HepG2 (cell line): ENCODE data around the gene MIDN. TPM values are rescaled to one million over a fixed set of nuclear protein-coding genes. Genes with fewer than 3 reads are reported as not detected.

Experiments used
- ARID4A ChIP-seq: sonication (generic); formaldehyde crosslinking; IDR thresholded peaks from 2 replicates; pipeline ENCODE4 v1.5.0; 2020; ENCODE audit warnings: mild to moderate bottlenecking, missing genetic modification reagents, borderline replicate concordance
- BHLHE40 ChIP-seq: IDR thresholded peaks from 2 replicates; pipeline ENCODE4 v1.6.1; 2011; ENCODE audit warnings: low read length, improper control_type of control experiment
- CHD4 ChIP-seq: fragments of 200-600 bp; sonication (generic); IDR thresholded peaks from 2 replicates; pipeline ENCODE4 v1.7.0; 2017; ENCODE audit warnings: mild to moderate bottlenecking, low read length, borderline replicate concordance
- PPARG ChIP-seq: conservative IDR thresholded peaks from 2 replicates; pipeline ENCODE4 v1.6.1; 2016; ENCODE audit warnings: missing biosample characterization, missing genetic modification reagents
- RARG ChIP-seq: sonication (generic); formaldehyde crosslinking; IDR thresholded peaks from 2 replicates; pipeline ENCODE4 v1.4.0; 2020; ENCODE audit warnings: low read depth, mild to moderate bottlenecking, missing genetic modification reagents
- RNF2 ChIP-seq: fragments of 450-650 bp; conservative IDR thresholded peaks from 2 replicates; pipeline ENCODE4 v1.6.1; 2016; ENCODE audit warnings: low read depth
- SRF ChIP-seq: IDR thresholded peaks from 2 replicates; pipeline ENCODE4 v1.6.1; 2011; ENCODE audit warnings: mild to moderate bottlenecking, low read depth, low read length, moderate library complexity
- TMF1 ChIP-seq: sonication (generic); formaldehyde crosslinking; IDR thresholded peaks from 2 replicates; pipeline ENCODE4 v1.8.1; 2022; ENCODE audit warnings: low read depth, missing genetic modification reagents
- ZBTB42 ChIP-seq: sonication (generic); formaldehyde crosslinking; IDR thresholded peaks from 2 replicates; pipeline ENCODE4 v1.5.0; 2020; ENCODE audit warnings: mild to moderate bottlenecking, missing genetic modification reagents
- ZNF232 ChIP-seq: sonication (generic); formaldehyde crosslinking; IDR thresholded peaks from 2 replicates; pipeline ENCODE4 v1.4.0; 2020; ENCODE audit warnings: missing genetic modification reagents, borderline replicate concordance
- ZNF577 ChIP-seq: sonication (generic); formaldehyde crosslinking; IDR thresholded peaks from 2 replicates; pipeline ENCODE4 v1.4.0; 2020; ENCODE audit warnings: mild to moderate bottlenecking, low read depth, missing genetic modification reagents, borderline replicate concordance
- polyA plus RNA-seq, 8 experiments: library from polyadenylated mRNA; depleted of rRNA in 3 of 8; stranded (reverse) in 7 of 8; unstranded in 1 of 8; fragments of >200 nt; fragmentation: Illumina TruSeq in 4 of 8; extraction: Trizol in 4 of 8; gene quantifications; 2 replicates each; pipeline versions ENCODE4 v1.2.1 to v1.2.3, GENCODE V29; 2011 to 2016; ENCODE audit warnings: low read depth in 4 of 8, missing spikeins in 1 of 8, mixed read lengths in 1 of 8; ENCODE audit not compliant: insufficient read depth in 1 of 8
- total RNA-seq, 5 experiments: library from RNA; depleted of rRNA; stranded (reverse); fragments of >200 nt; fragmentation: Illumina TruSeq; extraction: Trizol; gene quantifications; 2 replicates each; pipeline ENCODE4 v1.2.3, GENCODE V29; 2016; ENCODE audit warnings: low read depth in 1 of 5
- TF ChIP-seq, protein P1 (sequence below): sonication (generic); formaldehyde crosslinking; IDR thresholded peaks from 2 replicates; pipeline ENCODE4 v1.4.0; 2020; ENCODE audit warnings: low read depth, missing genetic modification reagents
- TF ChIP-seq, protein P2 (sequence below): sonication (generic); formaldehyde crosslinking; IDR thresholded peaks from 2 replicates; pipeline ENCODE4 v1.9.0; 2021; ENCODE audit warnings: mild to moderate bottlenecking, missing genetic modification reagents
- TF ChIP-seq, protein P3 (sequence below): sonication (generic); formaldehyde crosslinking; IDR thresholded peaks from 2 replicates; pipeline ENCODE4 v1.4.0; 2020; ENCODE audit warnings: missing genetic modification reagents

Gene MIDN
- total and polyA plus RNA-seq, 2 of the 13 experiments (the other 11 are each of a cell fraction or from before 2014, with no cell fraction given), result 8.4 to 18.0 TPM

GRCh38 chr19:1248786-1249297 is 459 bp downstream of the MIDN start (continued):
- TF ChIP-seq, protein P1, sequence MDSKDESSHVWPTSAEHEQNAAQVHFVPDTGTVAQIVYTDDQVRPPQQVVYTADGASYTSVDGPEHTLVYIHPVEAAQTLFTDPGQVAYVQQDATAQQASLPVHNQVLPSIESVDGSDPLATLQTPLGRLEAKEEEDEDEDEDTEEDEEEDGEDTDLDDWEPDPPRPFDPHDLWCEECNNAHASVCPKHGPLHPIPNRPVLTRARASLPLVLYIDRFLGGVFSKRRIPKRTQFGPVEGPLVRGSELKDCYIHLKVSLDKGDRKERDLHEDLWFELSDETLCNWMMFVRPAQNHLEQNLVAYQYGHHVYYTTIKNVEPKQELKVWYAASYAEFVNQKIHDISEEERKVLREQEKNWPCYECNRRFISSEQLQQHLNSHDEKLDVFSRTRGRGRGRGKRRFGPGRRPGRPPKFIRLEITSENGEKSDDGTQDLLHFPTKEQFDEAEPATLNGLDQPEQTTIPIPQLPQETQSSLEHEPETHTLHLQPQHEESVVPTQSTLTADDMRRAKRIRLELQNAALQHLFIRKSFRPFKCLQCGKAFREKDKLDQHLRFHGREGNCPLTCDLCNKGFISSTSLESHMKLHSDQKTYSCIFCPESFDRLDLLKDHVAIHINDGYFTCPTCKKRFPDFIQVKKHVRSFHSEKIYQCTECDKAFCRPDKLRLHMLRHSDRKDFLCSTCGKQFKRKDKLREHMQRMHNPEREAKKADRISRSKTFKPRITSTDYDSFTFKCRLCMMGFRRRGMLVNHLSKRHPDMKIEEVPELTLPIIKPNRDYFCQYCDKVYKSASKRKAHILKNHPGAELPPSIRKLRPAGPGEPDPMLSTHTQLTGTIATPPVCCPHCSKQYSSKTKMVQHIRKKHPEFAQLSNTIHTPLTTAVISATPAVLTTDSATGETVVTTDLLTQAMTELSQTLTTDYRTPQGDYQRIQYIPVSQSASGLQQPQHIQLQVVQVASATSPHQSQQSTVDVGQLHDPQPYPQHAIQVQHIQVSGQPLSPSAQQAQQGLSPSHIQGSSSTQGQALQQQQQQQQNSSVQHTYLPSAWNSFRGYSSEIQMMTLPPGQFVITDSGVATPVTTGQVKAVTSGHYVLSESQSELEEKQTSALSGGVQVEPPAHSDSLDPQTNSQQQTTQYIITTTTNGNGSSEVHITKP, result no peak
- TF ChIP-seq RARG (CRISPR knock-in tag) (no peak), SRF (no peak), TMF1 (CRISPR knock-in tag) (no peak), ZNF577 (CRISPR knock-in tag) (no peak), RNF2 (no peak), ZNF232 (CRISPR knock-in tag) (no peak), CHD4 (no peak), ZBTB42 (CRISPR knock-in tag) (no peak), PPARG (0 out of 2 replicates have a peak, but pooled peaks have one; percentile 3), ARID4A (CRISPR knock-in tag) (peak; percentile 78; the same call in 1 of the 2 replicates), BHLHE40 (no peak)
- TF ChIP-seq, protein P2, sequence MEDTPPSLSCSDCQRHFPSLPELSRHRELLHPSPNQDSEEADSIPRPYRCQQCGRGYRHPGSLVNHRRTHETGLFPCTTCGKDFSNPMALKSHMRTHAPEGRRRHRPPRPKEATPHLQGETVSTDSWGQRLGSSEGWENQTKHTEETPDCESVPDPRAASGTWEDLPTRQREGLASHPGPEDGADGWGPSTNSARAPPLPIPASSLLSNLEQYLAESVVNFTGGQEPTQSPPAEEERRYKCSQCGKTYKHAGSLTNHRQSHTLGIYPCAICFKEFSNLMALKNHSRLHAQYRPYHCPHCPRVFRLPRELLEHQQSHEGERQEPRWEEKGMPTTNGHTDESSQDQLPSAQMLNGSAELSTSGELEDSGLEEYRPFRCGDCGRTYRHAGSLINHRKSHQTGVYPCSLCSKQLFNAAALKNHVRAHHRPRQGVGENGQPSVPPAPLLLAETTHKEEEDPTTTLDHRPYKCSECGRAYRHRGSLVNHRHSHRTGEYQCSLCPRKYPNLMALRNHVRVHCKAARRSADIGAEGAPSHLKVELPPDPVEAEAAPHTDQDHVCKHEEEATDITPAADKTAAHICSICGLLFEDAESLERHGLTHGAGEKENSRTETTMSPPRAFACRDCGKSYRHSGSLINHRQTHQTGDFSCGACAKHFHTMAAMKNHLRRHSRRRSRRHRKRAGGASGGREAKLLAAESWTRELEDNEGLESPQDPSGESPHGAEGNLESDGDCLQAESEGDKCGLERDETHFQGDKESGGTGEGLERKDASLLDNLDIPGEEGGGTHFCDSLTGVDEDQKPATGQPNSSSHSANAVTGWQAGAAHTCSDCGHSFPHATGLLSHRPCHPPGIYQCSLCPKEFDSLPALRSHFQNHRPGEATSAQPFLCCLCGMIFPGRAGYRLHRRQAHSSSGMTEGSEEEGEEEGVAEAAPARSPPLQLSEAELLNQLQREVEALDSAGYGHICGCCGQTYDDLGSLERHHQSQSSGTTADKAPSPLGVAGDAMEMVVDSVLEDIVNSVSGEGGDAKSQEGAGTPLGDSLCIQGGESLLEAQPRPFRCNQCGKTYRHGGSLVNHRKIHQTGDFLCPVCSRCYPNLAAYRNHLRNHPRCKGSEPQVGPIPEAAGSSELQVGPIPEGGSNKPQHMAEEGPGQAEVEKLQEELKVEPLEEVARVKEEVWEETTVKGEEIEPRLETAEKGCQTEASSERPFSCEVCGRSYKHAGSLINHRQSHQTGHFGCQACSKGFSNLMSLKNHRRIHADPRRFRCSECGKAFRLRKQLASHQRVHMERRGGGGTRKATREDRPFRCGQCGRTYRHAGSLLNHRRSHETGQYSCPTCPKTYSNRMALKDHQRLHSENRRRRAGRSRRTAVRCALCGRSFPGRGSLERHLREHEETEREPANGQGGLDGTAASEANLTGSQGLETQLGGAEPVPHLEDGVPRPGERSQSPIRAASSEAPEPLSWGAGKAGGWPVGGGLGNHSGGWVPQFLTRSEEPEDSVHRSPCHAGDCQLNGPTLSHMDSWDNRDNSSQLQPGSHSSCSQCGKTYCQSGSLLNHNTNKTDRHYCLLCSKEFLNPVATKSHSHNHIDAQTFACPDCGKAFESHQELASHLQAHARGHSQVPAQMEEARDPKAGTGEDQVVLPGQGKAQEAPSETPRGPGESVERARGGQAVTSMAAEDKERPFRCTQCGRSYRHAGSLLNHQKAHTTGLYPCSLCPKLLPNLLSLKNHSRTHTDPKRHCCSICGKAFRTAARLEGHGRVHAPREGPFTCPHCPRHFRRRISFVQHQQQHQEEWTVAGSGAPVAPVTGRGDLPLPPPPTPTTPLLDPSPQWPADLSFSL (CRISPR knock-in tag), result no peak
- TF ChIP-seq, protein P3, sequence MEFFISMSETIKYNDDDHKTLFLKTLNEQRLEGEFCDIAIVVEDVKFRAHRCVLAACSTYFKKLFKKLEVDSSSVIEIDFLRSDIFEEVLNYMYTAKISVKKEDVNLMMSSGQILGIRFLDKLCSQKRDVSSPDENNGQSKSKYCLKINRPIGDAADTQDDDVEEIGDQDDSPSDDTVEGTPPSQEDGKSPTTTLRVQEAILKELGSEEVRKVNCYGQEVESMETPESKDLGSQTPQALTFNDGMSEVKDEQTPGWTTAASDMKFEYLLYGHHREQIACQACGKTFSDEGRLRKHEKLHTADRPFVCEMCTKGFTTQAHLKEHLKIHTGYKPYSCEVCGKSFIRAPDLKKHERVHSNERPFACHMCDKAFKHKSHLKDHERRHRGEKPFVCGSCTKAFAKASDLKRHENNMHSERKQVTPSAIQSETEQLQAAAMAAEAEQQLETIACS (CRISPR knock-in tag), result peak; percentile 54
